ENCODE results near the gene CSHL1. TPM values are rescaled to one million over a fixed set of nuclear protein-coding genes. Genes with fewer than 3 reads are reported as not detected.

Gene CSHL1
- total RNA-seq, 4 donors from 2014 or later: not detected

Small RNA genes within 50 kb of the gene (small RNA-seq; reads per million reads assigned to genes)
- not detected for gene AC040958.1
- gene AC127029.1: not detected
- not detected for gene GH1

Other genes with a start within 250 kb of the CSHL1 start
- gene LIMD2, start 211.1 kb downstream of the CSHL1 start, total RNA-seq: 10 to 100 TPM in 1 of 4 donors, 1 to 10 TPM in 3; 3.9 to 10.7 (median 7.2) TPM
- 10 to 100 TPM; 28.6 to 44.6 (median 32.2) TPM for gene STRADA, start 169.5 kb downstream of the CSHL1 start, total RNA-seq
- 100 to 1,000 TPM in 1 of 4 donors, 10 to 100 TPM in 3; 69.4 to 120 (median 85.1) TPM for gene CCDC47, start 137.7 kb downstream of the CSHL1 start, total RNA-seq
- 100 to 1,000 TPM in 1 of 4 donors, 10 to 100 TPM in 3; 76.3 to 138 (median 89.1) TPM for gene DDX42, start 137.1 kb downstream of the CSHL1 start, total RNA-seq
- gene PSMC5, start 83.8 kb downstream of the CSHL1 start, total RNA-seq: 10 to 100 TPM; 79.1 to 98.3 (median 86.4) TPM
- gene FTSJ3, start 83.6 kb downstream of the CSHL1 start, total RNA-seq: 10 to 100 TPM; 37.8 to 64.7 (median 47.2) TPM
- 100 to 1,000 TPM in 1 of 4 donors, 10 to 100 TPM in 3; 75.0 to 101 (median 90.4) TPM for gene SMARCD2, start 68.6 kb downstream of the CSHL1 start, total RNA-seq
- gene CSH2, start 37.6 kb downstream of the CSHL1 start, total RNA-seq: not detected
- gene GH2, start 29.3 kb downstream of the CSHL1 start, total RNA-seq: not detected
- not detected for gene CSH1, start 14.7 kb downstream of the CSHL1 start, total RNA-seq
- not detected for gene GH1, start 7.6 kb upstream of the CSHL1 start, total RNA-seq
- gene CD79B, start 21.1 kb upstream of the CSHL1 start, total RNA-seq: 1 to 10 TPM in 2 of 4 donors, not detected in 2; 1.3 to 1.8 TPM
- 1 to 10 TPM; 2.4 to 7.1 (median 4.0) TPM for gene SCN4A, start 61.7 kb upstream of the CSHL1 start, total RNA-seq
- gene PRR29, start 87.1 kb upstream of the CSHL1 start, total RNA-seq: 1 to 10 TPM; 1.7 to 5.6 (median 4.2) TPM
- gene ICAM2, start 109.4 kb upstream of the CSHL1 start, total RNA-seq: 10 to 100 TPM; 20.3 to 41.8 (median 30.6) TPM
- gene ERN1, start 218.9 kb upstream of the CSHL1 start, total RNA-seq: 10 to 100 TPM in 3 of 4 donors, 1 to 10 TPM in 1; 9.5 to 20.2 (median 12.8) TPM

All from thyroid gland (tissue), 4 donors.